Fibroblast of lung (primary cell): ENCODE data around the gene ANXA10. TPM values are rescaled to one million over a fixed set of nuclear protein-coding genes. Genes with fewer than 3 reads are reported as not detected.

ENCODE experiments used
- DNase-seq, 2 donors: peaks; one replicate each; pipeline versions ENCODE4 v3.0.0 to v3.0.0-alpha.2; 2010; ENCODE audit warnings: low read depth in 2 of 2
- H2AFZ ChIP-seq: 2 replicates; pipeline ENCODE4 v1.5.1; 2012; ENCODE audit warnings: low read length, control low read depth, inconsistent platforms
- H3K27ac ChIP-seq: 2 replicates; pipeline ENCODE4 v1.5.1; 2011; ENCODE audit warnings: low read length, control low read depth; ENCODE audit not compliant: insufficient read depth
- H3K27me3 ChIP-seq: 2 replicates; pipeline ENCODE4 v1.5.1; 2011; ENCODE audit warnings: mild to moderate bottlenecking, low read length; ENCODE audit not compliant: control insufficient read depth, insufficient read depth
- H3K36me3 ChIP-seq: 2 replicates; pipeline ENCODE4 v1.5.1; 2011; ENCODE audit warnings: low read length; ENCODE audit not compliant: control insufficient read depth, insufficient read depth
- H3K4me1 ChIP-seq: 2 replicates; pipeline ENCODE4 v1.5.1; 2011; ENCODE audit warnings: low read length; ENCODE audit not compliant: control insufficient read depth, insufficient read depth; ENCODE audit errors: extremely low read depth
- H3K4me2 ChIP-seq: 2 replicates; pipeline ENCODE4 v1.5.1; 2011; ENCODE audit warnings: low read length, control low read depth; ENCODE audit not compliant: insufficient read depth; ENCODE audit errors: extremely low read depth
- H3K4me3 ChIP-seq, 4 experiments: fragments of 200-600 bp in 1 of 4; sonication (generic) in 1 of 4; replicated peaks in 1 of 4; 2 replicates each; pipeline ENCODE4 v1.5.1; 2011 to 2016; ENCODE audit warnings: low read length in 4 of 4, low read depth in 3 of 4, mild to moderate bottlenecking in 3 of 4, control low read depth in 2 of 4, inconsistent platforms in 1 of 4, mixed read lengths in 1 of 4; ENCODE audit not compliant: insufficient read depth in 1 of 4; ENCODE audit errors: control extremely low read depth in 1 of 4
- H3K79me2 ChIP-seq: 2 replicates; pipeline ENCODE4 v1.5.1; 2012; ENCODE audit warnings: mild to moderate bottlenecking, low read length, inconsistent platforms; ENCODE audit not compliant: control insufficient read depth, insufficient read depth
- H3K9ac ChIP-seq: 2 replicates; pipeline ENCODE4 v1.5.1; 2011; ENCODE audit warnings: mild to moderate bottlenecking, low read length, control low read depth; ENCODE audit not compliant: insufficient read depth
- H3K9me3 ChIP-seq: 2 replicates; pipeline ENCODE4 v1.5.1; 2012; ENCODE audit warnings: low read depth, low read length; ENCODE audit not compliant: control insufficient read depth, insufficient read depth
- H4K20me1 ChIP-seq: 2 replicates; pipeline ENCODE4 v1.5.1; 2011; ENCODE audit warnings: low read length; ENCODE audit not compliant: control insufficient read depth, insufficient read depth; ENCODE audit errors: extremely low read depth
- EZH2 ChIP-seq: IDR thresholded peaks from 2 replicates; pipeline ENCODE4 v1.5.1; 2012; ENCODE audit warnings: low read length, control low read depth, mild to moderate bottlenecking; ENCODE audit errors: missing control alignments
- polyA plus RNA-seq, 2 donors: library from polyadenylated mRNA; depleted of rRNA in 1 of 2; stranded (reverse) in 1 of 2; unstranded in 1 of 2; fragments of >200 nt; gene quantifications; 2 replicates each; pipeline ENCODE4 v1.2.1, GENCODE V29; 2011 to 2012; ENCODE audit warnings: missing spikeins in 1 of 2
- total RNA-seq: library from RNA; depleted of rRNA; stranded (reverse); fragments of >200 nt; gene quantifications from 2 replicates; pipeline ENCODE4 v1.2.1, GENCODE V29; 2014
- TF ChIP-seq, protein P1 (sequence below), 2 donors: IDR thresholded peaks in 1 of 2; conservative IDR thresholded peaks in 1 of 2; 1 replicate in 1 of 2; 2 replicates in 1 of 2; pipeline ENCODE4 v1.5.1; 2011 to 2012; ENCODE audit warnings: low read length in 2 of 2, control low read depth in 1 of 2, inconsistent platforms in 1 of 2, low read depth in 1 of 2, mild to moderate bottlenecking in 1 of 2

Gene ANXA10
- total and polyA plus RNA-seq, 2 donors (not counting 1 experiment from before 2014, with no cell fraction given): 0.08 to 0.17 TPM

DNA sequence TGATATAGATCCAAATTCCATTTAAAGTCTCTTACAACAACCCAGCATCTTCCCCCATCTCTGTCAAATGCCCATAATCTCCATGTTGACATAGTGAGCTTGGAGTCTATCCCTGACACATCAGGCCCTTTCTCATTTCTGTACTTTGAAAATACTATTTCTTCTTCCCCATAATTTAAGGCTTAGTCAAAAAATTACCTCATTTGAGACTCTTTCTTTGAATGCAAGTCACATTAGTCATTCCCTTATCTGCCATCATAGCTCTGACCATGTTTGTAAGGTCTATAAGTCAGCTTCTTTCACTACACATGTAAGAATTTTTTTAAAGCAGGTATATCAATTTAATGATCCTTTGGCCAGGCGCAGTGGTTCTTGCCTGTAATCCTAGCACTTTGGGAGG is 126.3 kb downstream of the ANXA10 start:
- H3K79me2 ChIP-seq: no peaks in the 10 kb centered on the region

DNA sequence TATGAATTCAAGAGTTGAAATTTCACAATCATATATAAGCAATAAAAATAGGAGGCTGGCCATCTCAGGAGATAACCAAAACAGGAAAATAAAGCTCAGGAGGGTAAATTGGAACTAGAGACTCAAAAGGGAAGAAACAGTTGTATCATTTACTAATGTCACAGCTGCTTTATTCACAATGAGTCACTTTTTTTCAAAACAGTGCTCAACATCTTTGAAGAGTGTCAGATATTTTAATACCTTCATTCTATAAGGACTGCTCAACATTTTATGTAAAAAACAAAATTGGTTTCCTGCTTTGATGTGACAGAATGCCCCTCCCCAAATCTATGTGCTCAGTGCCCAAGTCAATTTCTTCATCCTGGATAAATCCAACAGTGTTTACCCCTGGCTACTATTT is 128.6 kb downstream of the ANXA10 start:
- Histone ChIP-seq H4K20me1 (no peaks in the 10 kb centered on the region), H3K4me3 (no peak overlapping the region), H3K79me2 (no peaks in the 10 kb centered on the region), H3K9ac (no peak overlapping the region), H2AFZ (no peak overlapping the region), H3K36me3 (no peaks in the 10 kb centered on the region), H3K27me3 (no peaks in the 10 kb centered on the region), H3K4me1 (peaks cover 10% of the 10 kb centered on the region), H3K27ac (no peak overlapping the region), H3K9me3 (no peaks in the 10 kb centered on the region), H3K4me2 (peak overlapping the region; percentile 40)
- peak in 1 of 2 donors; percentile 17 for DNase-seq
- no peak for TF ChIP-seq EZH2
- TF ChIP-seq, protein P1, sequence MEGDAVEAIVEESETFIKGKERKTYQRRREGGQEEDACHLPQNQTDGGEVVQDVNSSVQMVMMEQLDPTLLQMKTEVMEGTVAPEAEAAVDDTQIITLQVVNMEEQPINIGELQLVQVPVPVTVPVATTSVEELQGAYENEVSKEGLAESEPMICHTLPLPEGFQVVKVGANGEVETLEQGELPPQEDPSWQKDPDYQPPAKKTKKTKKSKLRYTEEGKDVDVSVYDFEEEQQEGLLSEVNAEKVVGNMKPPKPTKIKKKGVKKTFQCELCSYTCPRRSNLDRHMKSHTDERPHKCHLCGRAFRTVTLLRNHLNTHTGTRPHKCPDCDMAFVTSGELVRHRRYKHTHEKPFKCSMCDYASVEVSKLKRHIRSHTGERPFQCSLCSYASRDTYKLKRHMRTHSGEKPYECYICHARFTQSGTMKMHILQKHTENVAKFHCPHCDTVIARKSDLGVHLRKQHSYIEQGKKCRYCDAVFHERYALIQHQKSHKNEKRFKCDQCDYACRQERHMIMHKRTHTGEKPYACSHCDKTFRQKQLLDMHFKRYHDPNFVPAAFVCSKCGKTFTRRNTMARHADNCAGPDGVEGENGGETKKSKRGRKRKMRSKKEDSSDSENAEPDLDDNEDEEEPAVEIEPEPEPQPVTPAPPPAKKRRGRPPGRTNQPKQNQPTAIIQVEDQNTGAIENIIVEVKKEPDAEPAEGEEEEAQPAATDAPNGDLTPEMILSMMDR (conservative IDR thresholded peaks at IDR 0.05 in 1 of 2, IDR thresholded peaks at IDR 0.05 in 1 of 2; ENCODE audit: low read depth in 1 of 2, low read length in 2 of 2): no peak

More for the DNA sequence above, 126.3 kb downstream of the ANXA10 start:
- H3K4me2 ChIP-seq: no peak overlapping the region
- H3K4me3 ChIP-seq: no peak overlapping the region
- no peaks in the 10 kb centered on the region for H3K27me3 ChIP-seq
- no peaks in the 10 kb centered on the region for H3K9me3 ChIP-seq
- no peaks in the 10 kb centered on the region for H3K36me3 ChIP-seq
- H3K4me1 ChIP-seq: peaks cover 10% of the 10 kb centered on the region
- peak; percentile 26 to 96 for DNase-seq
- H2AFZ ChIP-seq: no peak overlapping the region
- H4K20me1 ChIP-seq: no peaks in the 10 kb centered on the region
- TF ChIP-seq, protein P1 (conservative IDR thresholded peaks at IDR 0.05 in 1 of 2, IDR thresholded peaks at IDR 0.05 in 1 of 2; ENCODE audit: low read depth in 1 of 2, low read length in 2 of 2): no peak
- TF ChIP-seq EZH2: no peak
- H3K9ac ChIP-seq: no peak overlapping the region
- no peak overlapping the region for H3K27ac ChIP-seq

DNA sequence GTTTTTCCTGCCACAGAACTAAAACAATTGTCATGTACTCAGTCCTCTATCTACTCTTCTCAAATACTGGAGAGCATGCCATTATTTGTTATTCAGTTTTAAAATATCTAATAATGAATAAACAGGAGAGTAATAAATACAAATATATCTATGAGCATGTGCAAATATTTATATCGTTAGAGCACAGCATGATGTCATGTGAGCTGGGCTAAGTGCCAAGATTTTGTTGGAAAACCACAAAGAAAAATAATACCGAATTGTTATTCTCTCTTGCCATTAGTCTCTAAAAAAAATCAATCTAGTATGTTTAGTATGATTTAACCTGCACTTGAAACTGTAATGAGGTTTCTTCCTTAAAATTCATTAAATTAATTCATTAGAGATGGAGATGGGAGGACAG is 129.0 kb downstream of the ANXA10 start:
- H3K4me3 ChIP-seq: no peak overlapping the region
- H3K27ac ChIP-seq: no peak overlapping the region
- no peak overlapping the region for H3K9ac ChIP-seq
- no peaks in the 10 kb centered on the region for H3K9me3 ChIP-seq
- H3K4me2 ChIP-seq: peak overlapping the region; percentile 40
- DNase-seq: peak; percentile 72 to 91
- no peaks in the 10 kb centered on the region for H4K20me1 ChIP-seq
- TF ChIP-seq EZH2: no peak
- TF ChIP-seq, protein P1 (conservative IDR thresholded peaks at IDR 0.05 in 1 of 2, IDR thresholded peaks at IDR 0.05 in 1 of 2; ENCODE audit: low read depth in 1 of 2, low read length in 2 of 2): no peak
- no peak overlapping the region for H2AFZ ChIP-seq
- H3K27me3 ChIP-seq: no peaks in the 10 kb centered on the region
- H3K79me2 ChIP-seq: no peaks in the 10 kb centered on the region
- H3K4me1 ChIP-seq: peaks cover 10% of the 10 kb centered on the region
- no peaks in the 10 kb centered on the region for H3K36me3 ChIP-seq

Other genes starting within 250 kb of the ANXA10 start
- gene DDX60, start 226.2 kb downstream of the ANXA10 start, total RNA-seq: 20.8 and 23.1 TPM in 2 replicates
- 9.3 and 12.9 TPM in 2 replicates for gene DDX60, start 226.2 kb downstream of the ANXA10 start, polyA plus RNA-seq